IMR-90 (cell line): ENCODE data around the gene TLDC2. TPM values are rescaled to one million over a fixed set of nuclear protein-coding genes. Genes with fewer than 3 reads are reported as not detected.

Source experiments
- ATAC-seq: fragments of 200-7000 bp; cut with Tn5 transposase; 2 replicates; pipeline ENCODE4 v1.9.1; 2020; ENCODE audit warnings: low read depth, mild to moderate bottlenecking, moderate library complexity
- BruUV-seq: library from RNA; stranded (reverse); fragments of 400-500 nt; replicated peaks from 2 replicates; lab custom pipeline; 2021; lab: Mats Ljungman, UMichigan
- CTCF ChIA-PET: fragments of 300-600 bp; formaldehyde crosslinking; extraction: SDS; loops from one replicate; lab custom pipeline; 2021; ENCODE audit warnings: antibody characterized with exemption; lab: Yijun Ruan, JAX
- POLR2A ChIA-PET: fragments of 300-600 bp; sonication (Branson Sonifier 250); formaldehyde crosslinking; loops from one replicate; lab custom pipeline; 2022; ENCODE audit warnings: antibody characterized with exemption; ENCODE audit not compliant: unreplicated experiment; lab: Charles Lee
- DNase-seq: peaks from one replicate; pipeline ENCODE4 v3.0.0; 2013
- H2AFZ ChIP-seq: replicated peaks from 2 replicates; pipeline ENCODE3; 2013; ENCODE audit warnings: low read length, mild to moderate bottlenecking; ENCODE audit not compliant: poor library complexity
- H2AK5ac ChIP-seq: 2 replicates; pipeline ENCODE4 v1.6.1; 2013; ENCODE audit warnings: low read depth, low read length, inconsistent platforms
- H2AK9ac ChIP-seq: replicated peaks from 2 replicates; pipeline ENCODE3; 2013; ENCODE audit warnings: mild to moderate bottlenecking, low read depth, low read length, moderate library complexity; ENCODE audit not compliant: poor library complexity
- H2BK120ac ChIP-seq: 2 replicates; pipeline ENCODE4 v1.6.1; 2013; ENCODE audit warnings: low read depth, low read length, inconsistent platforms
- H2BK15ac ChIP-seq: 3 replicates; pipeline ENCODE4 v1.6.1; 2013; ENCODE audit warnings: low read depth, low read length, inconsistent platforms
- H2BK20ac ChIP-seq: 2 replicates; pipeline ENCODE4 v1.6.1; 2013; ENCODE audit warnings: low read depth, mild to moderate bottlenecking, inconsistent platforms, low read length, moderate library complexity
- H2BK5ac ChIP-seq: 2 replicates; pipeline ENCODE4 v1.6.1; 2013; ENCODE audit warnings: mild to moderate bottlenecking, low read depth, low read length, inconsistent platforms; ENCODE audit not compliant: poor library complexity, severe bottlenecking
- H3K14ac ChIP-seq: replicated peaks from 2 replicates; pipeline ENCODE4 v1.6.1; 2013; ENCODE audit warnings: low read depth, low read length, inconsistent platforms
- H3K18ac ChIP-seq: 2 replicates; pipeline ENCODE4 v1.6.1; 2013; ENCODE audit warnings: low read depth, low read length, control low read depth
- H3K23ac ChIP-seq: 2 replicates; pipeline ENCODE4 v1.6.1; 2013; ENCODE audit warnings: low read depth, low read length, inconsistent platforms
- H3K27ac ChIP-seq: 2 replicates; pipeline ENCODE4 v1.5.1; 2013; ENCODE audit warnings: mild to moderate bottlenecking, control low read depth, low read length; ENCODE audit not compliant: insufficient read depth
- H3K27me3 ChIP-seq: 2 replicates; pipeline ENCODE4 v1.6.1; 2013; ENCODE audit warnings: low read length; ENCODE audit not compliant: control insufficient read depth, insufficient read depth
- H3K36me3 ChIP-seq: 2 replicates; pipeline ENCODE4 v1.6.1; 2013; ENCODE audit warnings: low read length, mixed read lengths; ENCODE audit not compliant: control insufficient read depth, insufficient read depth
- H3K4ac ChIP-seq: 2 replicates; pipeline ENCODE4 v1.6.1; 2013; ENCODE audit warnings: low read depth, low read length, inconsistent platforms
- H3K4me1 ChIP-seq: 2 replicates; pipeline ENCODE4 v1.6.1; 2013; ENCODE audit warnings: low read length, mixed read lengths; ENCODE audit not compliant: control insufficient read depth, insufficient read depth
- H3K4me2 ChIP-seq: 2 replicates; pipeline ENCODE4 v1.6.1; 2013; ENCODE audit warnings: low read depth, mild to moderate bottlenecking, control low read depth, low read length, moderate library complexity
- H3K4me3 ChIP-seq: 2 replicates; pipeline ENCODE4 v1.5.1; 2013; ENCODE audit warnings: low read depth, mild to moderate bottlenecking, control low read depth, low read length, moderate library complexity; ENCODE audit not compliant: insufficient read depth
- H3K56ac ChIP-seq: 2 replicates; pipeline ENCODE4 v1.6.1; 2013; ENCODE audit warnings: low read length, inconsistent platforms; ENCODE audit not compliant: insufficient read depth; ENCODE audit errors: extremely low read depth
- H3K79me1 ChIP-seq, 2 experiments: 2 replicates each; pipeline ENCODE4 v1.6.1; 2013; ENCODE audit warnings: low read length in 2 of 2, inconsistent platforms in 1 of 2, low read depth in 1 of 2
- H3K9ac ChIP-seq: 2 replicates; pipeline ENCODE4 v1.6.1; 2013; ENCODE audit warnings: low read depth, low read length, control low read depth
- H3K9me1 ChIP-seq: 2 replicates; pipeline ENCODE4 v1.6.1; 2013; ENCODE audit warnings: low read length, inconsistent platforms; ENCODE audit not compliant: insufficient read depth
- H3K9me3 ChIP-seq: 2 replicates; pipeline ENCODE4 v1.6.1; 2013; ENCODE audit warnings: low read length; ENCODE audit not compliant: control insufficient read depth, insufficient read depth
- H4K20me1 ChIP-seq: 2 replicates; pipeline ENCODE4 v1.6.1; 2013; ENCODE audit warnings: low read length, inconsistent platforms; ENCODE audit not compliant: insufficient read depth
- H4K5ac ChIP-seq: 2 replicates; pipeline ENCODE4 v1.6.1; 2013; ENCODE audit warnings: mild to moderate bottlenecking, low read depth, low read length, control low read depth
- H4K8ac ChIP-seq, 2 experiments: 2 replicates each; pipeline ENCODE4 v1.6.1; 2013; ENCODE audit warnings: low read depth in 2 of 2, low read length in 2 of 2, control low read depth in 1 of 2, inconsistent platforms in 1 of 2
- H4K91ac ChIP-seq: 2 replicates; pipeline ENCODE4 v1.6.1; 2013; ENCODE audit warnings: low read depth, low read length, inconsistent platforms; ENCODE audit not compliant: insufficient read depth
- BHLHE40 ChIP-seq: fragments of 150-350 bp; IDR thresholded peaks from 2 replicates; pipeline ENCODE4 v1.6.1; 2016; ENCODE audit warnings: mild to moderate bottlenecking, low read depth, low read length
- CEBPB ChIP-seq: IDR thresholded peaks from 2 replicates; pipeline ENCODE4 v1.6.1; 2012; ENCODE audit warnings: low read depth, low read length, improper control_type of control experiment
- CTCF ChIP-seq: conservative IDR thresholded peaks from 2 replicates; pipeline ENCODE4 v1.5.1; 2012; ENCODE audit warnings: mild to moderate bottlenecking, low read depth, low read length, improper control_type of control experiment
- ELK1 ChIP-seq: fragments of 150-350 bp; IDR thresholded peaks from 2 replicates; pipeline ENCODE4 v1.6.1; 2016; ENCODE audit warnings: low read depth, mild to moderate bottlenecking, low read length, moderate library complexity, borderline replicate concordance
- FOS ChIP-seq: fragments of 150-350 bp; IDR thresholded peaks from 2 replicates; pipeline ENCODE4 v1.6.1; 2016; ENCODE audit warnings: low read depth, low read length
- MAZ ChIP-seq: IDR thresholded peaks from 2 replicates; pipeline ENCODE4 v1.6.1; 2012; ENCODE audit warnings: low read depth, mild to moderate bottlenecking, low read length, improper control_type of control experiment, moderate library complexity, borderline replicate concordance
- MXI1 ChIP-seq: IDR thresholded peaks from 2 replicates; pipeline ENCODE4 v1.6.1; 2012; ENCODE audit warnings: low read depth, mild to moderate bottlenecking, low read length, moderate library complexity, borderline replicate concordance
- NFE2L2 ChIP-seq: fragments of 150-350 bp; IDR thresholded peaks from 2 replicates; pipeline ENCODE4 v1.6.1; 2016; ENCODE audit warnings: low read depth, mild to moderate bottlenecking, low read length
- RAD21 ChIP-seq: IDR thresholded peaks from 2 replicates; pipeline ENCODE4 v1.6.1; 2012; ENCODE audit warnings: low read length, improper control_type of control experiment
- RCOR1 ChIP-seq: IDR thresholded peaks from 2 replicates; pipeline ENCODE4 v1.6.1; 2012; ENCODE audit warnings: mild to moderate bottlenecking, low read length, improper control_type of control experiment; ENCODE audit not compliant: insufficient replicate concordance
- RFX5 ChIP-seq: IDR thresholded peaks from 2 replicates; pipeline ENCODE4 v1.8.0; 2012; ENCODE audit warnings: low read depth, mild to moderate bottlenecking, low read length, moderate library complexity
- SMC3 ChIP-seq: fragments of 150-350 bp; IDR thresholded peaks from 2 replicates; pipeline ENCODE4 v1.6.1; 2016; ENCODE audit warnings: low read depth, mild to moderate bottlenecking, antibody characterized with exemption, low read length, moderate library complexity
- WGBS, 2 experiments: methylation state at CpG; one replicate each; pipeline versions ENCODE4 v1.1.5 to v1.1.7; 2013; ENCODE audit warnings: missing lambda C conversion rate in 2 of 2; ENCODE audit not compliant: insufficient read length in 1 of 2; ENCODE audit errors: extremely low coverage in 2 of 2; 5-methylcytosine and 5-hydroxymethylcytosine counted together
- dilution Hi-C: fragments of 300-500 bp; cut with HindIII; formaldehyde crosslinking; loops from one replicate; pipeline ENCODE4 v1.14.3; 2018; ENCODE audit warnings: low sequenced_read_pairs; ENCODE audit not compliant: unreplicated experiment
- in situ Hi-C: fragments of 300-500 bp; cut with MboI; formaldehyde crosslinking; loops from 3 replicates; pipeline ENCODE4 v1.14.3; 2019; ENCODE audit warnings: low sequenced_read_pairs, inconsistent platforms, mixed read lengths
- intact Hi-C: fragments of 100-400 bp; cut with micrococcal nuclease; formaldehyde crosslinking; loops from 2 replicates; pipeline ENCODE4 v1.10.0; 2022
- polyA plus RNA-seq, 3 experiments: library from polyadenylated mRNA; depleted of rRNA; stranded (reverse); fragments of >200 nt; gene quantifications; 2 replicates each; pipeline ENCODE4 v1.2.3, GENCODE V29; 2012; ENCODE audit warnings: low replicate concordance in 1 of 3
- total RNA-seq: library from RNA; depleted of rRNA; stranded (reverse); fragments of >200 nt; gene quantifications from 2 replicates; pipeline ENCODE4 v1.2.3, GENCODE V29; 2012

TLDC2 gene
- total and polyA plus RNA-seq, 2 of the 4 experiments (the other 2 are of a cell fraction): 0.18 to 0.19 TPM

GRCh38 chr20:36859282-36859555, 16.7 kb upstream of the TLDC2 start (continued):
- no peak for TF ChIP-seq CTCF

- H4K8ac ChIP-seq: peak overlapping the region in 1 of 2 experiments; percentile 11; a peak in 1 of 4 replicates
- H3K9me3 ChIP-seq: no peaks in the 10 kb centered on the region
- no peak overlapping the region for H2BK15ac ChIP-seq
- peaks cover 74% of the 10 kb centered on the region for H4K20me1 ChIP-seq
- 0 out of 2 replicates have a peak overlapping the region, but pooled peaks have one; percentile 1 for H2BK20ac ChIP-seq
- H3K9ac ChIP-seq: no peak overlapping the region
- peak overlapping the region; percentile 65; the same call in 1 of the 2 replicates for H2AK5ac ChIP-seq
- peaks cover 14 to 72% of the 10 kb centered on the region in 2 experiments; a peak in 3 of 4 replicates for H3K79me1 ChIP-seq
- H2BK120ac ChIP-seq: 0 out of 2 replicates have a peak overlapping the region, but pooled peaks have one; percentile 7
- peak overlapping the region; percentile 39; the same call in 1 of the 2 replicates for H3K4ac ChIP-seq
- H4K91ac ChIP-seq: no peak overlapping the region
- H3K23ac ChIP-seq: peak overlapping the region; percentile 97; the same call in 1 of the 2 replicates
- no TSS peak for BruUV-seq
- peak overlapping the region; percentile 94; the same call in 1 of the 2 replicates for H3K4me2 ChIP-seq
- peak overlapping the region; percentile 24; the same call in 1 of the 2 replicates for H3K14ac ChIP-seq
- CTCF ChIA-PET: no interaction called here
- intact Hi-C loops (loop anchor here (5.0 to 10.0 kb wide), 2 partner anchors 38 to 195 kb away; no protein-coding TSS in a partner anchor), dilution Hi-C loops (loop anchor here (10.0 kb wide), 1 partner anchor 55 kb away; no protein-coding TSS in a partner anchor), in situ Hi-C loops (no loop called here)
- no peak overlapping the region for H3K4me3 ChIP-seq
- H3K56ac ChIP-seq: no peak overlapping the region
- H3K9me1 ChIP-seq: peaks cover 50% of the 10 kb centered on the region
- no peak for ATAC-seq
- H2AFZ ChIP-seq: no peak overlapping the region
- no peak for DNase-seq
- H3K36me3 ChIP-seq: peaks cover 8% of the 10 kb centered on the region; the same call in 1 of the 2 replicates
- H3K27me3 ChIP-seq: no peaks in the 10 kb centered on the region
- peak overlapping the region; percentile 20; the same call in 1 of the 2 replicates for H3K27ac ChIP-seq
- WGBS, 2 experiments: 71% methylated on average over 1 of the region's 6 CpGs; no CpG with 5 or more reads in 1 of the 2 experiments
- H2AK9ac ChIP-seq: peak overlapping the region; percentile 80
- H2BK5ac ChIP-seq: peak overlapping the region; percentile 15
- POLR2A ChIA-PET: interaction anchor here (0.6 to 1.1 kb wide), 2 partner anchors 24 to 613 kb away, joined by 3 to 4 read pairs; no protein-coding TSS in a partner anchor
- peaks cover 53% of the 10 kb centered on the region for H3K4me1 ChIP-seq
- H3K18ac ChIP-seq: no peak overlapping the region
- H4K5ac ChIP-seq: no peak overlapping the region
- TF ChIP-seq RCOR1: no peak
- TF ChIP-seq NFE2L2: no peak
- TF ChIP-seq RAD21: no peak
- TF ChIP-seq MXI1: no peak
- no peak for TF ChIP-seq ELK1
- TF ChIP-seq RFX5: no peak
- no peak for TF ChIP-seq BHLHE40
- no peak for TF ChIP-seq CEBPB
- TF ChIP-seq SMC3: no peak
- TF ChIP-seq FOS: no peak
- TF ChIP-seq MAZ: no peak
These were observed 16.1 kb upstream of the TLDC2 start for GRCh38 chr20:36859700-36860330.
